ENCODE measurements around the gene CD99.
A peak's percentile ranks its signal among the peaks of the same experiment; 100 is the strongest.
"Not testable (repeated sequence)": the region's sequence is repeated elsewhere in the genome, so short reads cannot be mapped to it uniquely, and the experiment has no call there.

The CD99 gene

GRCh38 chrX:2665387-2666304 is 25.4 kb upstream of the CD99 start:
- DNase-seq = no peak

DNA sequence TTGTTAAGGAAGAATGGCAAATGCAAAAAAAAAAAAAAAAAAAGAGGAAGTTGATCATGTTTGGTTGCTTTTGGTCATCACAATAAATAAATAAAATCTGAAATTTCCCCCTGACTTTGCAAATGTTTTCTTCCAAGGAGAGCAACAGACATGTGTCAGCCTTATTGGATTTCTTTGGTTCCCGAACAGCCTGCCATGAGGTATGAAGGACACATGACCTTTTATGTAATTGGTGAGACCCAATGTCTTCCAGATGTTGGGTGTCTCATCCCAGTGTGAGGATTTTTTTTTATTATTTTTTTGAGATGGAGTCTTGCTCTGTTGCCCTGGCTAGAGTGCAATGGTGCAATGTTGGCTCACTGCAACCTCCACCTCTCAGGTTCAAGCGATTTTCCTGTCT is 24.6 kb upstream of the CD99 start:
- peaks cover 0 to 8% (median 0%) of the 10 kb centered on the region in 4 donors for H3K4me1 ChIP-seq
- H3K27ac ChIP-seq = no peak overlapping the region
- no peak for TF ChIP-seq CTCF (IDR thresholded peaks at IDR 0.05)
- no peak for DNase-seq
- intact Hi-C loops (cut with DNase I; ENCODE audit: low total_unique reads) = no loop called here
- no peaks in the 10 kb centered on the region for H3K9me3 ChIP-seq
- H3K36me3 ChIP-seq = no peaks in the 10 kb centered on the region
- H3K4me3 ChIP-seq = no peak overlapping the region
- no peaks in the 10 kb centered on the region for H3K27me3 ChIP-seq

More at GRCh38 chrX:2665387-2666304, 25.4 kb upstream of the CD99 start:
- Histone ChIP-seq H3K9me3 (no peaks in the 10 kb centered on the region), H3K4me3 (no peak overlapping the region), H3K36me3 (no peaks in the 10 kb centered on the region), H3K4me1 (peaks cover 0 to 8% (median 0%) of the 10 kb centered on the region in 4 donors), H3K27ac (peak overlapping the region in 1 of 2 donors; percentile 57), H3K27me3 (no peaks in the 10 kb centered on the region)
- no peak for TF ChIP-seq CTCF (IDR thresholded peaks at IDR 0.05)
- intact Hi-C loops (cut with DNase I; ENCODE audit: low total_unique reads) = no loop called here

- Histone ChIP-seq H3K27me3 (no peaks in the 10 kb centered on the region), H3K4me3 (no peak overlapping the region), H3K9me3 (no peaks in the 10 kb centered on the region), H3K4me1 (no peaks in the 10 kb centered on the region), H3K36me3 (no peaks in the 10 kb centered on the region), H3K27ac (no peak overlapping the region)
- DNase-seq = no peak
- intact Hi-C loops (cut with DNase I; ENCODE audit: low total_unique reads) = no loop called here
- TF ChIP-seq CTCF (IDR thresholded peaks at IDR 0.05) = no peak
Measured at GRCh38 chrX:2670978-2671377, 20.1 kb upstream of the CD99 start.

DNA sequence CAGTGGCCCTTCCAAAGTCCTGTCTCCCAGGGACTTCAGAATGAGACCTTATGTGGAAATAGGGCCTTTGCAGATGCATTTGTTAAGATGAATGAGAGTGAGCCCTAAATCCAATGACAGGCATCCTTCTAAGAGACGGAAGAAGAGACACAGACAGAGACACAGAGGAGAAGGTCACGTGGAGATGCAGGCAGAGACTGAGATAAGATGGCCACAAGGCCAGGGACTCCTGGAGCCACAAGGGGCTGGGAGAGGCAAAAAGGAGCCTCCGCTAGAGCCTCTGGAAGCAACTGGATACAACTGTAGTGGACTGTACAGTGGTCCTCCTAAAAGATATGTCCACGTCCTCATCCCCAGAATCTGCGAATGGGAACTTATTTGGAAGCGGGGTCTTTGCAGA is 19.0 kb upstream of the CD99 start:
- no peak for TF ChIP-seq CTCF (IDR thresholded peaks at IDR 0.05)
- Histone ChIP-seq H3K4me1 (peaks cover 0 to 4% (median 0%) of the 10 kb centered on the region in 4 donors), H3K4me3 (no peak overlapping the region), H3K27me3 (no peaks in the 10 kb centered on the region), H3K27ac (no peak overlapping the region), H3K36me3 (no peaks in the 10 kb centered on the region), H3K9me3 (no peaks in the 10 kb centered on the region)
- DNase-seq = no peak
- intact Hi-C loops (cut with DNase I; ENCODE audit: low total_unique reads) = no loop called here

DNA sequence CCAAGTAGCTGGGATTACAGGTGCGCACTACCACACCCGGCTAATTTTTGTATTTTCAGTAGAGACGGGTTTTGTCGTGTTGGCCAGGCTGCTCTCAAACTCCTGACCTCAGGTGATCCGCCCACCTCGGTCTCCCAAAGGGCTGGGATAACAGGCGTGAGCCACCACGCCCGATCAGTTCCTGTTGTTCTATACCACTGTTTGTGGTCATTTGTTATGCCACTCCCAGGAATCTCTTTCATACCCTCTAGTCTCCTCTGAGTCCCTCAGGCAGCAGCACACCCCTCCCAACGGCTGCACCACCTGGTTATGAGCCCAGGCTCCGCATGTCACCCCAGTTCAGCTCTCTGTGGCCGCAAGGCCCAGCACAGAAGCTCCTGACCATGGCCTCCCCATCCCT is 17.5 kb upstream of the CD99 start:
- Histone ChIP-seq H3K27me3 (no peaks in the 10 kb centered on the region), H3K4me3 (no peak overlapping the region), H3K9me3 (no peaks in the 10 kb centered on the region), H3K4me1 (peaks cover 0 to 10% (median 7%) of the 10 kb centered on the region in 4 donors), H3K27ac (no peak overlapping the region), H3K36me3 (no peaks in the 10 kb centered on the region)
- TF ChIP-seq CTCF (IDR thresholded peaks at IDR 0.05) = no peak
- intact Hi-C loops (cut with DNase I; ENCODE audit: low total_unique reads) = no loop called here
- no peak for DNase-seq

DNA sequence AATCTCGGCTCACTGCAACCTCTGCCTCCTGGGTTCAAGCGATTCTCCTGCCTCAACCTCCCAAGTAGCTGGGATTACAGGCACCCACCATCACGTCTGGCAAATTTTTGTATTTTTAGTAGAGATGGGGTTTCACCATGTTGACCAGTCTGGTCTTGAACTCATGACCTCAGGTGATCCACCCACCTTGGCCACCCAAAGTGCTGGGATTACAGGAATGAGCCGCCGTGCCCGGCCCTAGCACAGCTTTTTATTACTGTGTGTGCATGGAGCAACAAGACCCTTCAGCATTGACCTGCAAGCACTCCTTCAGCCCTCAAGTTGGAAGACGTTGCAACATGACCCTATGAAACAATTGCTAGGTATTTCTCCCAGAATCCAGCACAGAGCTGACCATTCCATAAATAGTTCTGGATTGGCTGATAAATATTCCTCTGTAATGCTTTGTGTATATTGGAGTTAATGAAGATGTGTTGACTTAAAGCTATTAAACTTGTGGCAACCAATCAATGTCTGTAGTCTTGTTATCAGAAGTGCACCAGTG is 15.4 kb upstream of the CD99 start:
- H3K4me3 ChIP-seq; DNase-seq; H3K9me3 ChIP-seq; H3K27me3 ChIP-seq; H3K27ac ChIP-seq; H3K36me3 ChIP-seq; intact Hi-C loops (cut with DNase I; ENCODE audit: low total_unique reads): not testable (repeated sequence)
- H3K4me1 ChIP-seq = peaks cover 0 to 10% (median 7%) of the 10 kb centered on the region in 4 donors
